HG03060 (cell line): Measurements from ENCODE around the gene RALGPS1.

ENCODE experiments used
- ATAC-seq: cut with Tn5 transposase; IDR thresholded peaks from one replicate; pipeline ENCODE4 v1.9.1; 2021; ENCODE audit warnings: low read depth, moderate number of reproducible peaks; ENCODE audit not compliant: unreplicated experiment

The RALGPS1 gene

GRCh38 chr9:127229691-127230417 lies 315.3 kb downstream of the RALGPS1 start:
- ATAC-seq = no peak

- no peak for ATAC-seq
Observed at GRCh38 chr9:127231666-127232065, 317.1 kb downstream of the RALGPS1 start.

- no peak for ATAC-seq
Observed at GRCh38 chr9:127232833-127233549, 318.4 kb downstream of the RALGPS1 start.

GRCh38 chr9:127233550-127233949 lies 319.0 kb downstream of the RALGPS1 start:
- no peak for ATAC-seq

GRCh38 chr9:127233989-127234388 lies 319.4 kb downstream of the RALGPS1 start:
- no peak for ATAC-seq

- no peak for ATAC-seq
Observed at GRCh38 chr9:127237801-127238200, 323.2 kb downstream of the RALGPS1 start.

- no peak for ATAC-seq
Observed at GRCh38 chr9:127241354-127241753, 326.8 kb downstream of the RALGPS1 start.

- peak; percentile 83 for ATAC-seq
Observed at GRCh38 chr9:127244609-127245601, 330.3 kb downstream of the RALGPS1 start.

- no peak for ATAC-seq
Observed at GRCh38 chr9:127245637-127246164, 331.1 kb downstream of the RALGPS1 start.

GRCh38 chr9:127248241-127248640 lies 333.7 kb downstream of the RALGPS1 start:
- ATAC-seq = no peak

GRCh38 chr9:127249877-127250276 lies 335.3 kb downstream of the RALGPS1 start:
- no peak for ATAC-seq

GRCh38 chr9:127250896-127251391 lies 336.4 kb downstream of the RALGPS1 start:
- ATAC-seq = no peak

- ATAC-seq = no peak
Observed at GRCh38 chr9:127252410-127253318, 338.1 kb downstream of the RALGPS1 start.

GRCh38 chr9:127253446-127253845 lies 338.9 kb downstream of the RALGPS1 start:
- ATAC-seq = no peak

- no peak for ATAC-seq
Observed at GRCh38 chr9:127255692-127256091, 341.1 kb downstream of the RALGPS1 start.

GRCh38 chr9:127256324-127256723 lies 341.7 kb downstream of the RALGPS1 start:
- ATAC-seq = no peak

GRCh38 chr9:127258606-127259471 lies 344.3 kb downstream of the RALGPS1 start:
- no peak for ATAC-seq

- no peak for ATAC-seq
Observed at GRCh38 chr9:127262602-127263001, 348.0 kb downstream of the RALGPS1 start.
